Smooth muscle cell (in vitro differentiated cells): ENCODE data around the gene SMARCC2. TPM values are rescaled to one million over a fixed set of nuclear protein-coding genes. Genes with fewer than 3 reads are reported as not detected.

ENCODE experiments used
- DNase-seq: peaks from one replicate; lab custom pipeline; 2025; ENCODE audit not compliant: unreplicated experiment; lab: John Stamatoyannopoulos, UW
- H2AFZ ChIP-seq: fragments of 200-600 bp; sonication (generic); 2 replicates; pipeline ENCODE4 v1.6.0; 2016; ENCODE audit warnings: antibody characterized with exemption, low read depth, mild to moderate bottlenecking
- H3F3A ChIP-seq: fragments of 200-600 bp; sonication (generic); 2 replicates; pipeline ENCODE4 v1.6.0; 2017; ENCODE audit warnings: antibody characterized with exemption, low read depth
- H3K27ac ChIP-seq: fragments of 200-600 bp; sonication (generic); 2 replicates; pipeline ENCODE4 v1.5.1; 2016; ENCODE audit warnings: low read depth, mild to moderate bottlenecking
- H3K27me3 ChIP-seq: fragments of 200-600 bp; sonication (generic); 2 replicates; pipeline ENCODE4 v1.6.1; 2016; ENCODE audit warnings: low read depth, mild to moderate bottlenecking
- H3K36me3 ChIP-seq: fragments of 200-600 bp; sonication (generic); 2 replicates; pipeline ENCODE4 v1.5.1; 2016; ENCODE audit warnings: low read depth
- H3K4me1 ChIP-seq: fragments of 200-600 bp; sonication (generic); 2 replicates; pipeline ENCODE4 v1.5.1; 2016; ENCODE audit warnings: low read depth
- H3K4me2 ChIP-seq: fragments of 200-600 bp; sonication (generic); 2 replicates; pipeline ENCODE4 v1.6.0; 2016; ENCODE audit warnings: mild to moderate bottlenecking
- H3K4me3 ChIP-seq: fragments of 200-600 bp; sonication (generic); 2 replicates; pipeline ENCODE4 v1.5.1; 2016; ENCODE audit warnings: mild to moderate bottlenecking
- H3K79me2 ChIP-seq: fragments of 200-600 bp; sonication (generic); 2 replicates; pipeline ENCODE4 v1.6.0; 2016; ENCODE audit warnings: low read depth, mild to moderate bottlenecking
- H3K9ac ChIP-seq: fragments of 200-600 bp; sonication (generic); 2 replicates; pipeline ENCODE4 v1.6.0; 2016; ENCODE audit warnings: low read depth
- H3K9me3 ChIP-seq: fragments of 200-600 bp; sonication (generic); replicated peaks from 2 replicates; pipeline ENCODE4 v1.5.1; 2016; ENCODE audit warnings: low read depth
- H4K20me1 ChIP-seq: fragments of 200-600 bp; sonication (generic); 2 replicates; pipeline ENCODE4 v1.6.0; 2016; ENCODE audit warnings: low read depth
- CTCF ChIP-seq: fragments of 200-600 bp; sonication (generic); IDR thresholded peaks from 2 replicates; pipeline ENCODE4 v1.5.1; 2017; ENCODE audit warnings: borderline replicate concordance, mild to moderate bottlenecking, antibody characterized with exemption; ENCODE audit not compliant: insufficient read depth, poor library complexity, severe bottlenecking
- WGBS: methylation state at CpG from one replicate; pipeline ENCODE4 v1.1.7; 2016; ENCODE audit warnings: low lambda C conversion rate; 5-methylcytosine and 5-hydroxymethylcytosine counted together
- polyA plus RNA-seq: library from polyadenylated mRNA; unstranded; fragments of >200 nt; fragmentation: Nextera tagmentation; extraction: Ambion mirVana; gene quantifications from 2 replicates; pipeline ENCODE4 v1.2.1, GENCODE V29; 2016
- total RNA-seq: library from RNA; depleted of rRNA; stranded (reverse); fragments of >200 nt; gene quantifications from 2 replicates; pipeline ENCODE4 v1.2.3, GENCODE V29; 2014

SMARCC2 gene
- total and polyA plus RNA-seq, 2 experiments from 2014 or later = 32.2 to 43.8 TPM

GRCh38 chr12:56160894-56161689 lies 28.2 kb downstream of the SMARCC2 start:
- no peak for TF ChIP-seq CTCF

GRCh38 chr12:56160193-56160763 lies 29.0 kb downstream of the SMARCC2 start:
- Histone ChIP-seq H2AFZ (no peak overlapping the region), H3F3A (peaks cover 51% of the 10 kb centered on the region), H3K9me3 (no peaks in the 10 kb centered on the region), H3K79me2 (peaks cover 30% of the 10 kb centered on the region), H3K4me3 (peak overlapping the region; percentile 90), H3K4me2 (peak overlapping the region; percentile 100), H4K20me1 (peaks cover 56% of the 10 kb centered on the region), H3K27me3 (no peaks in the 10 kb centered on the region), H3K9ac (peak overlapping the region; percentile 95), H3K36me3 (no peaks in the 10 kb centered on the region), H3K27ac (peak overlapping the region; percentile 82), H3K4me1 (peaks cover 42% of the 10 kb centered on the region)
- TF ChIP-seq CTCF = no peak
- DNase-seq = no peak
- WGBS = 64% methylated on average over 7 of the region's 7 CpGs

More at GRCh38 chr12:56160894-56161689, 28.2 kb downstream of the SMARCC2 start:
- Histone ChIP-seq H3K27me3 (no peaks in the 10 kb centered on the region), H3K4me2 (peak overlapping the region; percentile 100), H3K36me3 (no peaks in the 10 kb centered on the region), H3K4me1 (peaks cover 42% of the 10 kb centered on the region), H3K79me2 (peaks cover 30% of the 10 kb centered on the region), H3K27ac (peak overlapping the region; percentile 82), H3F3A (peaks cover 58% of the 10 kb centered on the region), H4K20me1 (peaks cover 56% of the 10 kb centered on the region), H3K9ac (peak overlapping the region; percentile 95), H3K9me3 (no peaks in the 10 kb centered on the region), H3K4me3 (peak overlapping the region; percentile 90), H2AFZ (no peak overlapping the region)
- no peak for DNase-seq
- WGBS = 84% methylated on average over 11 of the region's 11 CpGs

GRCh38 chr12:56159482-56160192 lies 29.6 kb downstream of the SMARCC2 start:
- Histone ChIP-seq H3K79me2 (peaks cover 30% of the 10 kb centered on the region), H3K4me3 (peak overlapping the region; percentile 90), H3K9me3 (no peaks in the 10 kb centered on the region), H2AFZ (no peak overlapping the region), H3K4me2 (peak overlapping the region; percentile 100), H3K36me3 (no peaks in the 10 kb centered on the region), H3K4me1 (peaks cover 42% of the 10 kb centered on the region), H3K27ac (peak overlapping the region; percentile 82), H3K27me3 (no peaks in the 10 kb centered on the region), H3K9ac (peak overlapping the region; percentile 95), H3F3A (peaks cover 51% of the 10 kb centered on the region), H4K20me1 (peaks cover 56% of the 10 kb centered on the region)
- DNase-seq = no peak
- 60% methylated on average over 8 of the region's 8 CpGs for WGBS
- TF ChIP-seq CTCF = no peak
